LNCaP clone FGC (cell line): ENCODE results near the gene NFIX.

Experiments used
- DNase-seq: peaks from one replicate; pipeline ENCODE4 v3.0.0-alpha.2; 2011; ENCODE audit warnings: low read depth
- H3K4me3 ChIP-seq: 2 replicates; pipeline ENCODE4 v1.5.1; 2011; ENCODE audit warnings: mild to moderate bottlenecking, low read depth, low read length, control low read depth
- CTCF ChIP-seq: IDR thresholded peaks from 2 replicates; pipeline ENCODE4 v1.5.1; 2012; ENCODE audit warnings: mild to moderate bottlenecking; ENCODE audit not compliant: control insufficient read depth, insufficient read depth; ENCODE audit errors: extremely low read depth

Gene NFIX

DNA sequence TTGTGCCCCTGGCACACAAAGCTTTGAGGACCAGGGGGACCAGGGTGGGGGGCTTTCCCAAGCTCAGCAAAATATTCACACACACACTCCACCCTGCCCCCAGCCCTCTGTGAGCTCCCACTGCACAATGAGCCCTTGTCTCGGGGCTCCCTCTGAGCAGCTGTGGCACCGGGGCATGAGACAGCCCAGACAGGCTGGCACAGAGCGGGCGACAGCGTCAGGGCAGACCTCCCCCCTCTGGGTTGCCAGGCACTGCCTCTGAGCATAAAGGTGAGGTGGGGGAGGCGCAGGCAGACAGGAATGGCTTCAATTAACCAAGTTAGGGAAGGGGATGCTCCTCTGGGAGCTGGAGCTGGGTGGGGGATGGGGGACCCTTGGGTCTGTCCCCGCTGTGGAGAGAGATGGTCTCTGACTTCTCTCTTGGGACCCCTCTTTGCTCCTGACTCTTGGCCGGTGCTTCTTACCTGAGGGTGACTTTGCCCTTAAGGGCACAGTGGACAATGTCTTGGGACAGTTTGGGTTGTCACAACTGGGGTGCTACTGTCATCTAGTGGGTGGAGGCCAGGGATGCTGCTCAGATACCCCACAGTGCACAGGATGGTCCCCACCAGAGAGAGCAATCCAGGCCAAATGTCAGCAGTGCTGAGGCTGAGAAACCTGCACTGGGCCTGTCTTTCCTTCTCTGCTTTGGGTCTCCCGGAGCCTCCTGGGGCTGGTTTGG lies 77.1 kb downstream of the NFIX start:
- no peak for DNase-seq
- no peak overlapping the region for H3K4me3 ChIP-seq

GRCh38 chr19:13073263-13073662 lies 78.0 kb downstream of the NFIX start:
- TF ChIP-seq CTCF: no peak
- no peak for DNase-seq
- no peak overlapping the region for H3K4me3 ChIP-seq

More for the DNA sequence above, 77.1 kb downstream of the NFIX start:
- 0 out of 2 replicates have a peak, but pooled peaks have one; percentile 4 for TF ChIP-seq CTCF

- H3K4me3 ChIP-seq: no peak overlapping the region
- no peak for DNase-seq
- TF ChIP-seq CTCF: no peak
These were observed 79.1 kb downstream of the NFIX start for GRCh38 chr19:13074378-13074777.

- H3K4me3 ChIP-seq: no peak overlapping the region
- DNase-seq: no peak
- no peak for TF ChIP-seq CTCF
These were observed 81.0 kb downstream of the NFIX start for GRCh38 chr19:13076320-13076719.

DNA sequence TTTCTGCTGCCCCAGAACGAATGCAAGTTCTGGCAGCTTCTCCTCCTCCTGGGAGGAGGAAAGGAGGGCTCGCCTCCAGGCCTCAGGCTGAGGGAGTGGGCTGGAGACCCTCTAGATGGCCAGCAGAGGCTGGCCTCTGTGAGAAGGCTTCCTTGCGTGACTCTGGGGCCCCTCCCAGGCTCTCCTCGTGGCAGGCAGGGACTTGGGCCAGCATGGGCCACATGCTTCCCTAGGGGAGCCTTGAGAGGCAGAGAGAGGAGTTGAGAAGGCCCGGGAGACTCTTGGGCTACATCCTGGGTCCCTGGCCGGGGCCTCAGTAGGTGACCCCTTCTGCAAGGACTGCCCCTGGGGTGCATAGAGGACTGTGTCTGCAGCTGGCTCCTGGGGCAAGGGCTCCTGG lies 81.5 kb downstream of the NFIX start:
- no peak for TF ChIP-seq CTCF
- DNase-seq: no peak

DNA sequence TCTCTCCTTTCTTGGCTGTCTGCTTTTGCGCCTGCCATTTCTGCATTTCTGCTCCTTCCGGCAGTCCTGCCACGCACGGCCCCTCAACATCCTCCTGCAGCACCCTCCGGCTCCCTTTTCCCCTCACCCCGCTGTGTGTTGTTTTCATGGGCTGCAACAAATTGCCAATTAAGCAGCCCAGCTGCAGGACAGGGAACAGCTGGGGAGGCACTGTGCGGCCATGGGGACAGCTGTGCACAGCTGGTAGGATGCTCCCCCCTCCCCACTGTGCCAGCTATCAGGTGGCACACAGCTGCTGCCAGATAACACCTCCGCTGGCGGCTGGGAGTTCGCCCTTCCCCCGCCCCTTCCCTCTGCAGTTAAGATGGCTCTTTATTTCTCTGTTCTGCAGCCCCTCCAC lies 82.0 kb downstream of the NFIX start:
- H3K4me3 ChIP-seq: no peak overlapping the region
- DNase-seq: no peak
- TF ChIP-seq CTCF: no peak

More for the DNA sequence above, 81.5 kb downstream of the NFIX start:
- no peak overlapping the region for H3K4me3 ChIP-seq

DNA sequence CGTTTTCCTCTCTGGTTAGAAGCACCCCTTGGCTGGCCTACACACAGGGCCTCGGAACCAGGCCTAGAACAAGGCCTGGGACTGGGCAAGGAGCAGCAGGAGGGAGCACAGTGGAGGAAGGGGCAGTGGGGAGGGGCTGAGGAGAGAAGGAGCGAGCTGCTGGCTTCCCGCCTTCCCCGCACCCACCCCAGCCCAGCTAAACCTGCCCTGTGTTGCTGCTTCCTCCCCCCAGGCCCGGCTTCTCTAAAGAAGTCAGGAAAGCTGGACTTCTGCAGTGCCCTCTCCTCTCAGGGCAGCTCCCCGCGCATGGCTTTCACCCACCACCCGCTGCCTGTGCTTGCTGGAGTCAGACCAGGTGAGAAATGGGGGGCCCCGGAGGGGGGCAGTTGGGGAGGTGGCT lies 83.1 kb downstream of the NFIX start:
- H3K4me3 ChIP-seq: no peak overlapping the region
- DNase-seq: no peak
- no peak for TF ChIP-seq CTCF
